ENCODE data around the gene RAN.
"Not testable (repeated sequence)": the region's sequence is repeated elsewhere in the genome, so short reads cannot be mapped to it uniquely, and the experiment has no call there.

The RAN gene

GRCh38 chr12:130874696-130875095 is 2.8 kb downstream of the RAN start:
- no peak overlapping the region for H3K4me3 ChIP-seq (replicated peaks; ENCODE audit: low read depth, low read length)
- no peak for TF ChIP-seq CTCF (IDR thresholded peaks at IDR 0.05; ENCODE audit: low read length, missing control alignments)
- no peak for DNase-seq (ENCODE audit: low read depth)

GRCh38 chr12:130875193-130875592 is 3.3 kb downstream of the RAN start:
- no peak for DNase-seq (ENCODE audit: low read depth)
- H3K4me3 ChIP-seq (replicated peaks; ENCODE audit: low read depth, low read length): no peak overlapping the region
- TF ChIP-seq CTCF (IDR thresholded peaks at IDR 0.05; ENCODE audit: low read length, missing control alignments): no peak

GRCh38 chr12:130875708-130876107 is 3.8 kb downstream of the RAN start:
- not testable (repeated sequence) for DNase-seq (ENCODE audit: low read depth); H3K4me3 ChIP-seq (replicated peaks; ENCODE audit: low read depth, low read length)

- DNase-seq (ENCODE audit: low read depth): no peak
- H3K4me3 ChIP-seq (replicated peaks; ENCODE audit: low read depth, low read length): no peak overlapping the region
- TF ChIP-seq CTCF (IDR thresholded peaks at IDR 0.05; ENCODE audit: low read length, missing control alignments): no peak
Measured at GRCh38 chr12:130876297-130876696, 4.4 kb downstream of the RAN start.

- no peak for TF ChIP-seq CTCF (IDR thresholded peaks at IDR 0.05; ENCODE audit: low read length, missing control alignments)
- no peak for DNase-seq (ENCODE audit: low read depth)
- H3K4me3 ChIP-seq (replicated peaks; ENCODE audit: low read depth, low read length): no peak overlapping the region
Measured at GRCh38 chr12:130876758-130877157, 4.9 kb downstream of the RAN start.

- no peak for DNase-seq (ENCODE audit: low read depth)
- no peak overlapping the region for H3K4me3 ChIP-seq (replicated peaks; ENCODE audit: low read depth, low read length)
- no peak for TF ChIP-seq CTCF (IDR thresholded peaks at IDR 0.05; ENCODE audit: low read length, missing control alignments)
Measured at GRCh38 chr12:130877333-130877732, 5.5 kb downstream of the RAN start.

GRCh38 chr12:130878193-130879185 is 6.6 kb downstream of the RAN start:
- no peak overlapping the region for H3K4me3 ChIP-seq (replicated peaks; ENCODE audit: low read depth, low read length)
- TF ChIP-seq CTCF (IDR thresholded peaks at IDR 0.05; ENCODE audit: low read length, missing control alignments): no peak
- no peak for DNase-seq (ENCODE audit: low read depth)
